Choroid plexus epithelial cell (primary cell): ENCODE results near the gene THSD4.

Source experiments
- DNase-seq: peaks from one replicate; pipeline ENCODE4 v3.0.0-alpha.2; 2010; ENCODE audit warnings: low read depth
- H3K4me3 ChIP-seq: 2 replicates; pipeline ENCODE4 v1.5.1; 2011; ENCODE audit warnings: low read depth, mild to moderate bottlenecking, control low read depth, low read length, moderate library complexity
- CTCF ChIP-seq: conservative IDR thresholded peaks from 2 replicates; pipeline ENCODE4 v1.5.1; 2011; ENCODE audit warnings: low read depth, mild to moderate bottlenecking, control low read depth, inconsistent platforms, low read length, moderate library complexity

THSD4 gene

DNA sequence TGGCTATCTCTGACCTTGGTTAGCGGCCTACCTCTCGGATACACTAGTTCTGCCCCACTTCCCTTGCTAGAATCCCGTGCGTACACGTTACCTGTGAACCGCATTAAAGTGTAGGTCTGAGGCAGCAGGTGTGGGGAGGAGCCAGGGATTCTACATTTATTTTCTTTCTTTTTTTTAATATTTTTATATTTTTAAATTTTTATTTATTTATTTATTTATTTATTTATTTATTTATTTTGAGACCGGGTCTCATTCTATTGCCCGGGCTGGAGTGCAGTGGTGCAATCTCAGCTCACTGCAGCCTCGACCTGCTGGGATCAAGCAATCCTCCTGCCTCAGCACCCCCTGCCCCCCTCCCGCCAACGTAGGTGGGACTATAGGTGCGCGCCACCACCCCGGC lies 634.2 kb downstream of the THSD4 start:
- DNase-seq = no peak
- no peak overlapping the region for H3K4me3 ChIP-seq
- TF ChIP-seq CTCF = no peak

GRCh38 chr15:71752128-71752527 lies 636.9 kb downstream of the THSD4 start:
- DNase-seq = no peak
- TF ChIP-seq CTCF = no peak
- no peak overlapping the region for H3K4me3 ChIP-seq

- TF ChIP-seq CTCF = peak; percentile 83
- peak; percentile 98 for DNase-seq
These were observed 637.5 kb downstream of the THSD4 start for GRCh38 chr15:71752604-71753289.

DNA sequence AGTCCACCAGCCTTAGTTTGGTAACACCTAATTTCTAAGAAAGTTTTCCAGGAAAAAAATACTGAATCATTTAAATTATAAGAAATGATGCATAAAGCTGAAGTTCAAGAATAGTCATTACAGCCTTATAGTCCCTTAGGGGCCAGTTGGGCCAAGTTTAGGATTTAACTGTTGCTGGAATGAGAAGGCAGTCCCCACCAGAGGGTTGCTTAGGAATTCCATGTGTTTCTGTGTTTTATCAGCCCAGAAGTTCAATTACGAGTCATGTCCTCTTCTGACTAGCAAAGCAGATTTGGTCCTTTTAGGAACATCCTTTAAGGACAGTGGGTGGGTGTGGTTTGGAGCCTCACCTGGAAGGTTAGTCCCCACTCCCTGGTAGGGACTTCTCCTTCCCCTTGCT lies 638.1 kb downstream of the THSD4 start:
- H3K4me3 ChIP-seq = no peak overlapping the region
- no peak for TF ChIP-seq CTCF
- peak; percentile 14 for DNase-seq

More at GRCh38 chr15:71752604-71753289, 637.5 kb downstream of the THSD4 start:
- H3K4me3 ChIP-seq = no peak overlapping the region

DNA sequence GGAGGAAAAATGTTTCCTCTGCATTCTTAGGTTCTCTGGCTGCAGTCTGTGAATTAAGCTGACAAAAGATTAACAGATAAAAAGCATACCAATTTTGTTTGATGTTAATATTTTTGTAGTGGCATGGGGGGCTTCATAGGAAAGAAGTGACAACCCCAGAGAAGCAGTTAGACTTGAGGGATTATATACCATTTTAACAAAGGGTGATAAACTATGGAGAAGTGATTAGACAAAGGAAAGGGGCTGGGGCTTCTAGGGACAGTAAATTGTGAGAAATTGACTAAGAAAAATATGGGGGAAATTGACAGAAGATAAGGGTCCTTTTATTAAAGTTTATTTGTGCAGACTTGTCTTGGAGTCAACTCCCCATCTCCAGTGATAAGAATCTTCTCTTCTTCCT lies 639.4 kb downstream of the THSD4 start:
- no peak overlapping the region for H3K4me3 ChIP-seq
- no peak for DNase-seq
- no peak for TF ChIP-seq CTCF

DNA sequence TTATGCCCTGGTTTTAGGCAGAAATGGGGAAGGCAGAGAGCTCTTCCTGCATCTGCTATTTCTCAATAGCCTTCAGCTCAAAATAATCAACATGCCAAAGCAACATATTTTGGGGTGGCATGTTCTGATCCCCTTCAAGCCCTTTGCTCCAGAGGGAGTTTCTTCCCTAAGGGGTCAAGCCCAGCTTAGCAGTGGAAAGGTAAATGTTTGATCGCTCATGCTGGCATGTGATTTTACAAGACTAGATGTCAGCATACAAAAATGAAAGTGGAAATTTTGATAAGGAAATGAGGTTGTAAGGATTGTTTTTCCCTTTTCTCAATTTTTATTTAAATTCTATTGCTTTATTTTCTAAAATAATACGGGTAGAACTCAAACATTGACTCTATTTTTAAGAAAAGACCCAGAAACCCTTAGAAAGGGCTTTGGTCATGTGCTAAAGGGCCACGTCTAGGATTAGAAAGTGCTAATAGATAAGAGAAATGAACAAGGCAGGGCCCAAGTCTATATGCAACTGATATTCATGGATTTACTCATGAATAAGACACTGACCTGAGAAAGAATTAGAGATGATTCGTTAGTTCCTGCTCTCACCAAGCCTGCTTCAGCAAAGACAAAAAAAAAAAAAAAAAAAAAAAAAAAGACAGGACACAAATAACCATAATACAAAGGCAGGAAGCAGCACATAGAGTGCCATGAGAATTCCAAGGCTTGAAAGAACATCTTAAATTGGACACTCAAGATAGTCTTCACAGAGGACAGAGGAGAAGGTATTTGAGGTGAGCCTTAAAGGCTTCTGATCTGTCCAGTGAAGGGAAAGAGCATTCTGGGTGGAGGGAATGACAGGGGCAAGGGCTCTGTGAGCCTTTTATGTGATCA lies 640.1 kb downstream of the THSD4 start:
- no peak for DNase-seq
- no peak overlapping the region for H3K4me3 ChIP-seq
- no peak for TF ChIP-seq CTCF
